MM.1S (cell line): ENCODE results near the gene MIEF1.

Experiments used
- DNase-seq: peaks from one replicate; pipeline ENCODE4 v3.0.0-alpha.2; 2015
- H2AFZ ChIP-seq: fragments of 300-600 bp; sonication (generic); 2 replicates; pipeline ENCODE4 v1.6.0; 2016; ENCODE audit warnings: antibody characterized with exemption, low read length
- H3F3A ChIP-seq: fragments of 300-600 bp; sonication (generic); 2 replicates; pipeline ENCODE4 v1.6.1; 2016; ENCODE audit warnings: mild to moderate bottlenecking, antibody characterized with exemption, low read length, moderate library complexity, mixed read lengths; ENCODE audit not compliant: insufficient read depth
- H3K27ac ChIP-seq: fragments of 300-600 bp; sonication (generic); 2 replicates; pipeline ENCODE4 v1.5.1; 2016; ENCODE audit warnings: mild to moderate bottlenecking, low read length
- H3K27me3 ChIP-seq: fragments of 300-600 bp; sonication (generic); replicated peaks from 2 replicates; pipeline ENCODE4 v1.6.0; 2016; ENCODE audit warnings: low read length; ENCODE audit not compliant: insufficient read depth
- H3K36me3 ChIP-seq: fragments of 300-600 bp; sonication (generic); replicated peaks from 2 replicates; pipeline ENCODE4 v1.6.1; 2016; ENCODE audit warnings: mild to moderate bottlenecking, low read length, mixed read lengths; ENCODE audit not compliant: insufficient read depth
- H3K4me1 ChIP-seq: fragments of 300-600 bp; sonication (generic); 2 replicates; pipeline ENCODE4 v1.6.1; 2016; ENCODE audit warnings: low read length, mixed read lengths
- H3K4me2 ChIP-seq: fragments of 300-600 bp; sonication (generic); 2 replicates; pipeline ENCODE4 v1.6.0; 2016; ENCODE audit warnings: low read depth, low read length
- H3K4me3 ChIP-seq: fragments of 300-600 bp; sonication (generic); 2 replicates; pipeline ENCODE4 v1.5.1; 2016; ENCODE audit warnings: low read length, mixed read lengths
- H3K79me2 ChIP-seq: fragments of 300-600 bp; sonication (generic); 2 replicates; pipeline ENCODE4 v1.6.1; 2016; ENCODE audit warnings: mixed run types, low read length, mixed read lengths
- H3K9ac ChIP-seq: fragments of 300-600 bp; sonication (generic); 2 replicates; pipeline ENCODE4 v1.6.1; 2016; ENCODE audit warnings: low read length, mixed read lengths
- H3K9me2 ChIP-seq: fragments of 300-600 bp; sonication (generic); replicated peaks from 2 replicates; pipeline ENCODE4 v1.6.1; 2016; ENCODE audit warnings: mild to moderate bottlenecking, low read length, mixed read lengths; ENCODE audit not compliant: insufficient read depth
- H3K9me3 ChIP-seq: fragments of 300-600 bp; sonication (generic); replicated peaks from 2 replicates; pipeline ENCODE4 v1.6.1; 2016; ENCODE audit warnings: mild to moderate bottlenecking, low read length, mixed read lengths; ENCODE audit not compliant: insufficient read depth
- H4K20me1 ChIP-seq: fragments of 300-600 bp; sonication (generic); 2 replicates; pipeline ENCODE4 v1.6.1; 2016; ENCODE audit warnings: mild to moderate bottlenecking, low read length, moderate library complexity, mixed read lengths; ENCODE audit not compliant: insufficient read depth
- CTCF ChIP-seq: fragments of 300-600 bp; sonication (generic); IDR thresholded peaks from 2 replicates; pipeline ENCODE4 v1.5.1; 2016; ENCODE audit warnings: antibody characterized with exemption, low read length, mixed read lengths
- EZH2 ChIP-seq: fragments of 300-600 bp; sonication (generic); optimal IDR thresholded peaks from 2 replicates; pipeline ENCODE3; 2017; ENCODE audit warnings: low read depth, mild to moderate bottlenecking, antibody characterized with exemption, low read length, mixed read lengths
- EZH2phosphoT487 ChIP-seq: fragments of 300-600 bp; sonication (generic); IDR thresholded peaks from 2 replicates; pipeline ENCODE4 v1.6.1; 2018; ENCODE audit warnings: antibody characterized with exemption, low read length

The MIEF1 gene

GRCh38 chr22:39490135-39490798, 11.8 kb upstream of the MIEF1 start:
- H3K4me2 ChIP-seq = no peak overlapping the region
- 0 out of 2 replicates have a peak, but pooled peaks cover 8% of the 10 kb centered on the region for H3F3A ChIP-seq
- TF ChIP-seq EZH2phosphoT487 (no peak), EZH2 (no peak), CTCF (no peak)
- no peak overlapping the region for H3K4me3 ChIP-seq
- no peaks in the 10 kb centered on the region for H3K4me1 ChIP-seq
- no peaks in the 10 kb centered on the region for H3K9me3 ChIP-seq
- no peaks in the 10 kb centered on the region for H3K36me3 ChIP-seq
- H3K9me2 ChIP-seq = no peaks in the 10 kb centered on the region
- no peaks in the 10 kb centered on the region; the same call in 1 of the 2 replicates for H4K20me1 ChIP-seq
- no peak overlapping the region for H2AFZ ChIP-seq
- no peak overlapping the region for H3K9ac ChIP-seq
- peaks cover 34% of the 10 kb centered on the region for H3K79me2 ChIP-seq
- no peaks in the 10 kb centered on the region for H3K27me3 ChIP-seq
- peak; percentile 47 for DNase-seq
- H3K27ac ChIP-seq = no peak overlapping the region

- H3K36me3 ChIP-seq = no peaks in the 10 kb centered on the region
- H3K4me3 ChIP-seq = no peak overlapping the region
- H3K4me1 ChIP-seq = 0 out of 2 replicates have a peak, but pooled peaks cover 1% of the 10 kb centered on the region
- H3K27ac ChIP-seq = no peak overlapping the region
- TF ChIP-seq EZH2 = no peak
- no peak for TF ChIP-seq CTCF
- no peak for TF ChIP-seq EZH2phosphoT487
- no peak overlapping the region for H2AFZ ChIP-seq
- no peaks in the 10 kb centered on the region; the same call in 1 of the 2 replicates for H4K20me1 ChIP-seq
- no peaks in the 10 kb centered on the region for H3K9me3 ChIP-seq
- no peak for DNase-seq
- H3K9me2 ChIP-seq = no peaks in the 10 kb centered on the region
- 0 out of 2 replicates have a peak, but pooled peaks cover 8% of the 10 kb centered on the region for H3F3A ChIP-seq
- H3K79me2 ChIP-seq = peaks cover 34% of the 10 kb centered on the region
- no peak overlapping the region for H3K9ac ChIP-seq
- H3K4me2 ChIP-seq = no peak overlapping the region
- H3K27me3 ChIP-seq = no peaks in the 10 kb centered on the region
Observed at GRCh38 chr22:39490966-39491680, 11.0 kb upstream of the MIEF1 start.

- Histone ChIP-seq H3K9ac (no peak overlapping the region), H3K36me3 (no peaks in the 10 kb centered on the region), H3K9me3 (no peaks in the 10 kb centered on the region), H3K4me1 (0 out of 2 replicates have a peak, but pooled peaks cover 7% of the 10 kb centered on the region), H3K79me2 (peaks cover 34% of the 10 kb centered on the region), H3K4me2 (no peak overlapping the region), H3K4me3 (no peak overlapping the region), H3K27ac (no peak overlapping the region), H3K27me3 (no peaks in the 10 kb centered on the region), H3F3A (0 out of 2 replicates have a peak, but pooled peaks cover 8% of the 10 kb centered on the region), H3K9me2 (no peaks in the 10 kb centered on the region), H4K20me1 (no peaks in the 10 kb centered on the region; the same call in 1 of the 2 replicates), H2AFZ (no peak overlapping the region)
- DNase-seq = no peak
- TF ChIP-seq EZH2 = no peak
- no peak for TF ChIP-seq CTCF
- no peak for TF ChIP-seq EZH2phosphoT487
Observed at GRCh38 chr22:39491696-39492095, 10.4 kb upstream of the MIEF1 start.
